B cell (primary cell): ENCODE measurements around the gene BMPR1A. TPM values are rescaled to one million over a fixed set of nuclear protein-coding genes. Genes with fewer than 3 reads are reported as not detected.

Experiments used
- ATAC-seq: fragments of 200-7000 bp; cut with Tn5 transposase; one replicate; pipeline ENCODE4 v1.10.0; 2021; ENCODE audit warnings: low read depth, mild to moderate bottlenecking, moderate number of reproducible peaks, moderate library complexity
- CTCF ChIA-PET: fragments of 350-600 bp; sonication (Branson Sonifier 250); formaldehyde crosslinking; loops from one replicate; lab custom pipeline; 2021; ENCODE audit warnings: antibody characterized with exemption, inconsistent platforms; lab: Charles Lee
- POLR2A ChIA-PET: fragments of 350-600 bp; sonication (Branson Sonifier 250); formaldehyde crosslinking; loops from one replicate; lab custom pipeline; 2021; ENCODE audit warnings: antibody characterized with exemption; lab: Charles Lee
- DNase-seq: peaks from one replicate; pipeline ENCODE4 v3.0.0; 2013
- H2AFZ ChIP-seq: 2 replicates; pipeline ENCODE4 v1.6.1; 2012; ENCODE audit warnings: mild to moderate bottlenecking, low read depth, low read length; ENCODE audit not compliant: insufficient read depth, poor library complexity, severe bottlenecking
- H3K27ac ChIP-seq, 2 donors: 1 replicate in 1 of 2; 2 replicates in 1 of 2; pipeline ENCODE4 v1.5.1; 2012 to 2013; ENCODE audit warnings: low read length in 2 of 2, mild to moderate bottlenecking in 2 of 2, moderate library complexity in 1 of 2
- H3K27me3 ChIP-seq, 4 experiments: fragments of 200-600 bp in 1 of 4; sonication (generic) in 1 of 4; replicated peaks in 1 of 4; 1 replicate in 2 of 4; 2 replicates in 2 of 4; pipeline versions ENCODE4 v1.6.1 to v1.7.0; 2013 to 2016; ENCODE audit warnings: low read length in 3 of 4, mild to moderate bottlenecking in 2 of 4, mixed read lengths in 1 of 4, moderate library complexity in 1 of 4; ENCODE audit not compliant: insufficient read depth in 4 of 4, control insufficient read depth in 3 of 4; ENCODE audit errors: control extremely low read depth in 1 of 4
- H3K36me3 ChIP-seq, 2 experiments: replicated peaks in 1 of 2; 1 replicate in 1 of 2; 2 replicates in 1 of 2; pipeline versions ENCODE4 v1.6.1 to v1.7.1; 2013; ENCODE audit warnings: low read length in 1 of 2; ENCODE audit not compliant: insufficient read depth in 2 of 2, control insufficient read depth in 1 of 2; ENCODE audit errors: control extremely low read depth in 1 of 2, extremely low read depth in 1 of 2
- H3K4me1 ChIP-seq, 2 donors: fragments of 200-600 bp in 1 of 2; sonication (generic) in 1 of 2; 1 replicate in 1 of 2; 2 replicates in 1 of 2; pipeline versions ENCODE4 v1.5.1 to v1.6.1; 2013 to 2017; ENCODE audit warnings: low read length in 2 of 2; ENCODE audit not compliant: control insufficient read depth in 2 of 2, insufficient read depth in 2 of 2
- H3K4me2 ChIP-seq: replicated peaks from 2 replicates; pipeline ENCODE3; 2012; ENCODE audit warnings: mild to moderate bottlenecking, low read depth, low read length; ENCODE audit not compliant: poor library complexity, severe bottlenecking
- H3K4me3 ChIP-seq, 5 experiments: fragments of 200-600 bp in 1 of 5; sonication (generic) in 1 of 5; 1 replicate in 3 of 5; 2 replicates in 2 of 5; pipeline versions ENCODE4 v1.5.1 to v1.7.0; 2011 to 2016; ENCODE audit warnings: low read length in 4 of 5, mild to moderate bottlenecking in 4 of 5, low read depth in 2 of 5, control low read depth in 1 of 5, moderate library complexity in 1 of 5; ENCODE audit not compliant: insufficient read depth in 1 of 5; ENCODE audit errors: control extremely low read depth in 1 of 5, extremely low read depth in 1 of 5
- H3K79me2 ChIP-seq: fragments of 200-600 bp; sonication (generic); one replicate; pipeline ENCODE4 v1.6.0; 2016; ENCODE audit warnings: low read length; ENCODE audit not compliant: control insufficient read depth, insufficient read depth
- H3K9ac ChIP-seq: fragments of 200-600 bp; sonication (generic); 2 replicates; pipeline ENCODE4 v1.6.1; 2017; ENCODE audit warnings: mild to moderate bottlenecking, low read length, moderate library complexity
- H3K9me3 ChIP-seq, 3 donors: one replicate each; pipeline versions ENCODE4 v1.6.1 to v1.7.1; 2013; ENCODE audit warnings: low read length in 2 of 3; ENCODE audit not compliant: control insufficient read depth in 2 of 3, insufficient read depth in 1 of 3; ENCODE audit errors: control extremely low read depth in 1 of 3
- H4K20me1 ChIP-seq: 2 replicates; pipeline ENCODE4 v1.6.0; 2012; ENCODE audit warnings: mild to moderate bottlenecking, low read length; ENCODE audit not compliant: insufficient read depth, control insufficient read depth, poor library complexity, severe bottlenecking
- H3K27ac Mint-ChIP-seq: one replicate; pipeline ENCODE4 v1.8.0; 2021; ENCODE audit warnings: mixed read lengths
- H3K27me3 Mint-ChIP-seq: one replicate; pipeline ENCODE4 v1.8.0; 2021; ENCODE audit warnings: mixed read lengths
- H3K4me1 Mint-ChIP-seq: one replicate; pipeline ENCODE4 v1.8.0; 2021; ENCODE audit warnings: mixed read lengths
- H3K4me3 Mint-ChIP-seq: one replicate; pipeline ENCODE4 v1.8.0; 2021; ENCODE audit warnings: mixed read lengths
- H3K9me3 Mint-ChIP-seq: one replicate; pipeline ENCODE4 v1.8.0; 2022; ENCODE audit warnings: mixed read lengths; ENCODE audit not compliant: insufficient read depth
- CTCF ChIP-seq: fragments of 200-600 bp; IDR thresholded peaks from one replicate; pipeline ENCODE4 v1.8.0; 2022; ENCODE audit warnings: antibody characterized with exemption, mild to moderate bottlenecking
- EZH2 ChIP-seq: IDR thresholded peaks from 2 replicates; pipeline ENCODE4 v1.6.1; 2012; ENCODE audit warnings: borderline replicate concordance, low read depth, mild to moderate bottlenecking, moderate library complexity, low read length; ENCODE audit not compliant: insufficient read depth, poor library complexity, severe bottlenecking
- WGBS: methylation state at CpG from one replicate; pipeline ENCODE4 v1.1.5; 2013; ENCODE audit warnings: missing lambda C conversion rate; ENCODE audit not compliant: insufficient coverage; 5-methylcytosine and 5-hydroxymethylcytosine counted together
- intact Hi-C: fragments of 100-400 bp; cut with micrococcal nuclease; formaldehyde crosslinking; loops from one replicate; pipeline ENCODE4 v1.10.0; 2022
- polyA plus RNA-seq: library from polyadenylated mRNA; depleted of rRNA; stranded (reverse); fragments of >200 nt; gene quantifications from 2 replicates; pipeline ENCODE4 v1.2.3, GENCODE V29; 2012
- total RNA-seq, 2 donors: library from RNA; stranded (reverse); fragments of 120-200 nt in 1 of 2; gene quantifications; 1 replicate in 1 of 2; 2 replicates in 1 of 2; pipeline versions ENCODE4 v1.2.3 to v1.2.4, GENCODE V29; 2013 to 2022

Gene BMPR1A
- total and polyA plus RNA-seq, 2 donors (not counting 1 experiment from before 2014, with no cell fraction given): 1.9 to 15.1 TPM

DNA sequence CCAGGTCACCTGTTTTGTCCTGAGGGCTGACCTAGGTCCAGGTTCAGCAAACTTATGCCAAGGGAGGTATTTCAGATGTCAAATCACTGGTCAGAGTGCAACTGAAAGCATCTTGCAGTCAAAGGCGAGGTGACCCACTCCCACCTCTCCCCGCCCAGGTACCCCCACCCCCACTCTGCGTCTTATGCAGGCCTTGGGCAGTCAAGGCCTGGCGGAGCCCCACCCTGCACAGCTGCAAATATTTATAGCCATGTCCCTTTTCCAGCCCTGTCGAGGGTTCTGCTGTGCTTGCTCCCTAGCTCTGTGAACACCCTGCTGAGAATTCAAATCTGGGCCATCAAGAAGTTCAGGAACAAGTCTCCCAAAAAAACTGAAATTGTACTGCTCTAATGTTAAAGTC, 40.6 kb upstream of the BMPR1A start:
- Histone ChIP-seq H2AFZ (no peak overlapping the region), H3K9ac (no peak overlapping the region), H3K27ac (no peak overlapping the region), H3K4me3 (no peak overlapping the region), H3K4me1 (peaks cover 6 to 10% of the 10 kb centered on the region in 2 donors), H3K9me3 (peaks cover 0 to under 1% (median 0%) of the 10 kb centered on the region in 3 donors), H3K27me3 (peaks cover 0 to 4% (median under 1%) of the 10 kb centered on the region in 4 experiments), H3K36me3 (no peaks in the 10 kb centered on the region), H3K4me2 (no peak overlapping the region), H3K79me2 (no peaks in the 10 kb centered on the region), H4K20me1 (no peaks in the 10 kb centered on the region)
- CTCF ChIA-PET: interaction anchor here (0.6 kb wide), 1 partner anchor 434 kb away, joined by 4 read pairs; no protein-coding TSS in a partner anchor
- Mint-ChIP-seq H3K27ac (no peak overlapping the region), H3K4me1 (peaks cover 6% of the 10 kb centered on the region), H3K27me3 (peaks cover 7% of the 10 kb centered on the region), H3K9me3 (no peaks in the 10 kb centered on the region), H3K4me3 (no peak overlapping the region)
- 93% methylated on average over 5 of the region's 5 CpGs for WGBS
- POLR2A ChIA-PET: no interaction called here
- no peak for TF ChIP-seq CTCF
- TF ChIP-seq EZH2: no peak
- DNase-seq (no peak), ATAC-seq (no peak)
- intact Hi-C loops: no loop called here

DNA sequence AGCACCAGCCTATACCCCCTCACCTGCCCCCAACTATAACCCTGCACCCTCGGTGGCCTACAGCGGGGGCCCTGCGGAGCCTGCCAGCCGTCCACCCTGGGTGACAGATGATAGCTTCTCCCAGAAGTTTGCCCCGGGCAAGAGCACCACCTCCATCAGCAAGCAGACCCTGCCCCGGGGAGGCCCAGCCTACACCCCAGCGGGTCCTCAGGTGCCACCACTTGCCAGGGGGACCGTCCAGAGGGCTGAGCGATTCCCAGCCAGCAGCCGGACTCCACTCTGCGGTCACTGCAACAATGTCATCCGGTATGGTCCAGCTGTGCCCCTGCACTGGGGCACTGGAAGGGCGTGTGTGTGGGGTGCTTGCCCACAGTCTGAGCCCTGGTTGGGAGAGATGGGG, 40.0 kb upstream of the BMPR1A start:
- DNase-seq (no peak), ATAC-seq (no peak)
- Histone ChIP-seq H2AFZ (no peak overlapping the region), H4K20me1 (no peaks in the 10 kb centered on the region), H3K4me2 (no peak overlapping the region), H3K4me1 (peaks cover 4 to 9% of the 10 kb centered on the region in 2 donors), H3K36me3 (no peaks in the 10 kb centered on the region), H3K79me2 (no peaks in the 10 kb centered on the region), H3K27me3 (peaks cover 0 to 6% (median 2%) of the 10 kb centered on the region in 4 experiments), H3K4me3 (no peak overlapping the region), H3K9me3 (no peaks in the 10 kb centered on the region), H3K9ac (no peak overlapping the region), H3K27ac (no peak overlapping the region)
- over 99% methylated on average over 13 of the region's 13 CpGs for WGBS
- intact Hi-C loops: no loop called here
- no peak overlapping the region for H3K4me3 Mint-ChIP-seq
- peaks cover 10% of the 10 kb centered on the region for H3K27me3 Mint-ChIP-seq
- ChIA-PET POLR2A (no interaction called here), CTCF (no interaction called here)
- H3K27ac Mint-ChIP-seq: no peak overlapping the region
- peaks cover 4% of the 10 kb centered on the region for H3K4me1 Mint-ChIP-seq
- TF ChIP-seq CTCF (no peak), EZH2 (no peak)
- no peaks in the 10 kb centered on the region for H3K9me3 Mint-ChIP-seq
